Medulla oblongata (tissue), 1 donor: Measurements from ENCODE around the gene PCGF5.
"Not testable (repeated sequence)": the region's sequence is repeated elsewhere in the genome, so short reads cannot be mapped to it uniquely, and the experiment has no call there.

Source experiments
- DNase-seq: peaks from one replicate; pipeline ENCODE4 v3.0.0-alpha.2; 2015; ENCODE audit errors: extremely low spot score

The PCGF5 gene

DNA sequence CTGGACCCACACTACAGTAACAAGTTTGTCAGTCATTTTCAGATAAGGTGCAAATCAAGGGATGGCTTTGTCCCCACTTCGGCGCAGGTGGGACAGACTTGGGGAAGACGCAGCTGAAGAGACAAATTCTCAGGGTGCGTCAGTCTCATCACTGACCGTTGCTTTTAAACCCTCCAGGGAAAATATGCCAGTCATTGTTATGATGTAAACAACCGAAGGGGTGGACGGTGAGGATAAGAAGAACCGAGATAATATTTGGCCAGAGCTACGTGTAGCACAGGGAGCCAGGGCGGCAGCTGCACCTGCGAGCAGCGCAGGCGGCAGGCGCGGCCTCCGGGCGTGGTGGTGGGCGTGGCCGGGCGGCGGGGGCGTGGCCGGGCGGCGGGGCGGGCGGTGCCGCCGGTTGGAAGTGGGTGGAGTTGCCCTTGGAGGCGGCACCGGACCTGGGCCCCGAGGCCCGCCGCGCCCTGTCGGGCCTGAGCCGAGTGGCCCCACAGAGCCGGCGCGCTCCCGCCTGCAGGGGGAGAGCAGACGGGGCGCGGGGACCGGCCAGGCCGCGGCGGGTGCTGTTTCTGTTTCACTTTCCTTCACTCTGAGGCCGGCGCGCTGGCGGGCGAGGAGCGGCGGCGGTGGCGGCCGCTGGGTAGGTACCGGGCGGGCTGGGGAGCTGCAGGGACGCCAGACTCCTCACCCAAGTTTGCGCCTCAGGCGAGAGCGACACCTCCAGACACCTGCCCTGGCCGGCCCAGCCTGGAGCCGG lies at the start of gene PCGF5:
Gene PCGF5 (plus strand): TSS at position 470 of the 760 bp plus-strand sequence. CDS start 2,209 bp downstream, outside the sequence.
- DNase-seq: peak; percentile 93

DNA sequence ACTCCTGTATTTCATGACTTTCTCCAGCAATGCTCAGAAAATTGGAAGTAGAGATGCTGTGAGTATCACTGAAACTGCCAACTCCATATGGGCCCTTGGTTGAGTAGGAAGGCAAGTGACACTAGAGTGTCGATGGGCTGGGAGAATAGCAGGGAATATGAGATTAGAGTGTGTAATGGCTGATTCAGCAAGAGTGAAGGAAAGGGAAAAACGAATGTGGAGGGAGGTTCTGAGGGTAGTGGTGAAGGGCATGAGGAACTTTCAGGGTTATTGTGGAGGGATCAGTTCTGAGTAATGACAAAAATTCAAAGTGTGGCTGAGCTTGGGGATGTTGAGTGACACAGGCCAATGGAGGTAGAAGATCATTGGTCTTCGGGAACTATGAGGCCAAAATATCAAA lies 49.0 kb upstream of the PCGF5 start:
- no peak for DNase-seq

- no peak for DNase-seq
Measured at GRCh38 chr10:91172348-91172747, 48.1 kb upstream of the PCGF5 start.

DNA sequence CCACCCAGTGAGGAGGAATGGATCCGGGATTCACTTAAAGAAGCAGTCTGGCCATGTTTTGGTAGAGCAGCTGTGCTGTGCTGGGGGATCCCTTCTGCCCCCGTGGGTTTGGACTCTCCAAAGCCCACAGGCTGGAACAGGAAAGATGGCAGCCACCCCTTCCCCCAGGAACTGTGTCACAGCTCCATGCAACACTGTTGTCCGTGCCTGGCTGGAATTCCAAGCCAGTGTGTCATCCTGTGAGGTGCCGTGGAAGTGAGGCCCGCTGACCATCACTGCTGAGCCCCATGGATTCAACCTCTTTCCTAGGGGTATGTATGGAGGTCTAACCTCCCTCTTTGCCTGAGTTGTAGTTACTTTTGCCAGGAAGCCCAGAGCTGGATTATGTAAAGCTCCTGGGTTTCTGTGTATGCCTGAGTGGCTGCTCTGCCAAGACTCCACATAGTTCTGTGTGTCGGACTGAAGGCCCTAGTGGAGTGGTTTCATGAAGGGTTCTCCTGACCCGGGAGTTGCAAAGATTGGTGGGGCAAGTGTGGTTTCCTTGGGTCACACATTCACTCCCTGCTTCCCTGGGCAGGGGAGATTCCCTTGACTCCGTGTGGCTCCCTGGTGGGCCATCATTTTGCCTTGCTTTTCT lies 35.1 kb upstream of the PCGF5 start:
- no peak for DNase-seq

- no peak for DNase-seq
Measured at GRCh38 chr10:91187156-91187555, 33.3 kb upstream of the PCGF5 start.

- DNase-seq: not testable (repeated sequence)
Measured at GRCh38 chr10:91188010-91188409, 32.5 kb upstream of the PCGF5 start.

DNA sequence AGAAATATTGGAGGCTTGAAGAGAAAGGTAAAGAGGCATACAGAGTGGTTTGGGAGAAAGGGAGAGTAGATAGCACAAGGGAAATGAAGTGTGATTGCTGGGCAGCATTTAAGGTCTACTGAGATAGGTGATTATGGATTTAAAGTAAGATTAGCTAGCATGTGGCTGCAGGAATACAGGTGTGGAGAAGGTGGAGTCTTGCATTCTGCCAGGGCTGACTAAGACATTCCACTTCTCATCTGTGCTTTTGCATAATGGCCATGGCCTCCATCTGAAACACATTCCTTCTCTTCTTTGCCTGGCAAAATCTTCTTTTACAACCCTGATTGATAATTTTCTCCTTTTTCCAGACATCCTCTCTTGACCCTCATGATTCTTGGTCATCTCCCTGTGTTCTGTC lies 31.6 kb upstream of the PCGF5 start:
- no peak for DNase-seq

GRCh38 chr10:91190388-91190870 lies 30.0 kb upstream of the PCGF5 start:
- DNase-seq: no peak

DNA sequence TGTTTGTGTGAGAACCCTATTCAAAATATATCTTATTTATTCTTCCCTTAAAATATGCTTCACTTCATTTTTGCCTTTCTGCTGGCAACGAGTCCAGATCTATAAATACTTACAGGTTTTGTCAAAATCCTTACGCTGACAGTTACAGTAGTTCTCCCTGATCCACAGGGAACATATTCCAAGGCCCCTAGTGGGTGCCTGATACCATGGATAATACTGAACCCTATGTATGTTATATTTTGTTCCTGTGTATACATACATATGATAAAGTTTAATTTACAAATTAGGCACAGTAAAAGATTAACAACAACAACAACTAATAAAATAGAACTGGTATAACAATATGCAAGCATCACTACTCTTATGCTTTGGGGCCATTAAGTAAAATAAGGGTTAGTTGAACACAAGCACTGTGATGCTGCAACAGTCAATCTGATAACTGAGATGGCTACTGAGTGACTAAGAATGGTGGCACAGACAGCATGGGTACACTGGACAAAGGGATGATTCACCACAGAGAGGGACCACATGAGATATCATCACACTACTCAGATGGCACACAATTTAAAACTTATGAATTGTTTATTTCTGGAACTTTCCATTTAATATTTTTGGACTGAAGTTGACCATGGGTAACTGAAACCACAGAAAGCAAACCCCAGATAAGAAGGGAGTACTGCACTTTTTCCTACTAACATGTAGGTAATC lies 29.4 kb upstream of the PCGF5 start:
- DNase-seq: peak; percentile 70

GRCh38 chr10:91191584-91191919 lies 28.9 kb upstream of the PCGF5 start:
- no peak for DNase-seq

- no peak for DNase-seq
Measured at GRCh38 chr10:91194497-91195179, 25.8 kb upstream of the PCGF5 start.

DNA sequence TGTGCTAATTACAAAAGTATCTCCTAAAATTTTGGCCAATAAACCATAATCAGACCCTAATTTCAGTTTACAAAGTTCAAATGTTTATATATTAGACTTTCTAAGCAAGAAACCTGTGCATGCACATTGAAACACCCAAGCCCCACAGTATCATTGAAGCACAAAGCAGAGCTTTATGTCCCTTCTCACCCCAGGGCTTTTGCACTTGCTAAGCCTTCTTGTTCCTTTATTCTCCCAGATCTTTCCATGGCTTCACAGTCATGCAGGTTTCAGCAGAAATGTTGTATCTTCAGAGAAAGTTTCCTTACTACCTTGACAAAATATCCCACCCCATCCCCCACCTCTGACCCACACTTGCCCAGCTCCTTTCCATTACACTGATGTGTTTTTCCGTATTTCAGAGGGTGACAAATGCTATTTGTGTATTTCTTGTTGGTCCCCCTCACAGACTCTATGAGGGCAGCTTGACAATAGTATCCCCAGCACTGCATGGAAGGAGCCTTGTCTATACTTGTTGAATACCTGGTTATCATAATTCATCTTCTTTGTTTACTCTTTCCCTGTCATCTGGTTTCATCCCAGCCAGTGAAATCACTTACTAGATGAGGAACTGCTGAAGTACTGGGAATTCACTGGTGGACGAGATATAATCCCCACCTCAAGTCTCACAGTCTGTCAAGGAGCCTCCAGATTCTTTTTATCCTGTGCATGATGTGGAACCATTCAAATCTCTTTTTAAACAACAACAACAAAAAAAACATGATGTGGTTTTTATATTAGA lies 24.0 kb upstream of the PCGF5 start:
- no peak for DNase-seq

- DNase-seq: peak; percentile 32
Measured at GRCh38 chr10:91197127-91197526, 23.3 kb upstream of the PCGF5 start.

GRCh38 chr10:91198781-91199180 lies 21.7 kb upstream of the PCGF5 start:
- DNase-seq: peak; percentile 50

GRCh38 chr10:91200314-91201212 lies 19.9 kb upstream of the PCGF5 start:
- no peak for DNase-seq

DNA sequence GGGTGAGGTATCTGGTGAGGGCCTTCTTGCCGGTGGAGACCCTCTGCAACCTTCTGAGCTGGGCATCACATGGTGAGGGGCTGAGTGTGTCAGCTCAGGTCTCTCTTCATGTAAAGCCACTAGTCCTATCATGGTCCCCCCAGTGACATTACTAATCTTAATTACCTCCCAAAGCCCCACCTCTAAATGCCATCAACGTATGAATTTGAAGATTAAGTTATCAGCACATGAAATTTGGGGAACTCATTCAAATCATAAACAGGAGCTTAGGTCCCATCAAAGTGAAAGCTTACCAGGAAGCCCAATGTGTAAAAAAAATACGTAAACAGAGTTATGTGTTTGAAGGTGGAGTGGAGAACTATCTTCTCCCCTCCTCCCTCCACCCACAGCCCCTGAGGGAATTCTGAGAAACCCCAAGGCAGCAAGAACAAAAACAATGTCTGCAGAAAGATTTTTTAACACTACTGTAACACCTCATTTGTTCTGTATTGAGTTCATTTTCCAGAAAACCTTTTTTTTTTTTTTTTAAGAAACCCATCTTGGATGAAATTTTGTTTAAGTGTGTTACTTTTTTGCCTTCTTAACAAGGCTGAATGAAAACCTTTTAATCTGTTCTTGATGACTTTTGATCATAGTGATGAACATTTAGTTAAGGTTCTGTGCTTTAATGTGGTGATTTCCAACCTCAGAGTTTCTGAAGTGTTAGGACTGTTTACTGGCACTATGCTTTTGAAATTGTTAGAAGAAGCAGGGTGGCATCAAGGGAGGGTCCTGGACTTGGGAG lies 19.1 kb upstream of the PCGF5 start:
- DNase-seq: no peak

- no peak for DNase-seq
Measured at GRCh38 chr10:91206427-91206826, 14.0 kb upstream of the PCGF5 start.

- no peak for DNase-seq
Measured at GRCh38 chr10:91206837-91207474, 13.5 kb upstream of the PCGF5 start.

GRCh38 chr10:91208642-91209041 lies 11.8 kb upstream of the PCGF5 start:
- DNase-seq: no peak
